PFSK-1 (cell line): ENCODE data around the gene NELFCD.

Experiments used
- FOXP2 ChIP-seq: optimal IDR thresholded peaks from 2 replicates; pipeline ENCODE3; 2011; ENCODE audit warnings: borderline replicate concordance, control low read depth, inconsistent platforms; ENCODE audit not compliant: insufficient read depth; ENCODE audit errors: extremely low read length, extremely low read depth
- POLR2AphosphoS5 ChIP-seq: IDR thresholded peaks from 2 replicates; pipeline ENCODE4 v1.6.1; 2012; ENCODE audit warnings: low read depth, mild to moderate bottlenecking, control low read depth, low read length, moderate library complexity
- SIN3A ChIP-seq: IDR thresholded peaks from 2 replicates; pipeline ENCODE4 v1.6.1; 2012; ENCODE audit warnings: mild to moderate bottlenecking, low read length, moderate library complexity, borderline replicate concordance; ENCODE audit not compliant: insufficient read depth
- TAF1 ChIP-seq: IDR thresholded peaks from 2 replicates; pipeline ENCODE4 v1.6.1; 2012; ENCODE audit warnings: low read length, control low read depth, borderline replicate concordance; ENCODE audit not compliant: insufficient read depth
- TF ChIP-seq, protein P1 (sequence below), 2 experiments: IDR thresholded peaks; 2 replicates each; pipeline versions ENCODE4 v1.6.1 to v1.8.0; 2011 to 2012; ENCODE audit warnings: low read depth in 2 of 2, low read length in 2 of 2, control low read depth in 1 of 2, inconsistent platforms in 1 of 2, mild to moderate bottlenecking in 1 of 2, moderate library complexity in 1 of 2; ENCODE audit not compliant: insufficient read depth in 1 of 2

DNA sequence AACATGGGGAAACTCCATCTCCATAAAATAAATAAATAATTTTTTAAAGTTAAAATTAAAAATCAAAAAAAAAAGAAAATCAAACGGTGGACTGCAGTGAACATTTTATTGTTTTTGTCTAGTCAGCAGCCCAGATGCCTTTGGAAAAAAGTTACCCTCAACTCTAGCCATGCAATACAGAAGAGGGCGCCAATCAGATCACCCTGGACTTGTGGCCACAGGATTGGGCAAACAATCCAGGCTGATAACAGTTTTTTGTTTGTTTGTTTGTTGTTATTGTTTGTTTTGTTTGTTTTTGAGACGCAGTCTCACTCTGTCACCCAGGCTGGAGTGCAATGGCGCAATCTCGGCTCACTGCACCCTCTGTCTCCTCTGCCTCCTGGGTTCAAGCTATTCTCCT lies 30.5 kb upstream of the NELFCD start:
- no peak for TF ChIP-seq SIN3A
- TF ChIP-seq POLR2AphosphoS5, result no peak
- TF ChIP-seq TAF1, result no peak
- TF ChIP-seq, protein P1, sequence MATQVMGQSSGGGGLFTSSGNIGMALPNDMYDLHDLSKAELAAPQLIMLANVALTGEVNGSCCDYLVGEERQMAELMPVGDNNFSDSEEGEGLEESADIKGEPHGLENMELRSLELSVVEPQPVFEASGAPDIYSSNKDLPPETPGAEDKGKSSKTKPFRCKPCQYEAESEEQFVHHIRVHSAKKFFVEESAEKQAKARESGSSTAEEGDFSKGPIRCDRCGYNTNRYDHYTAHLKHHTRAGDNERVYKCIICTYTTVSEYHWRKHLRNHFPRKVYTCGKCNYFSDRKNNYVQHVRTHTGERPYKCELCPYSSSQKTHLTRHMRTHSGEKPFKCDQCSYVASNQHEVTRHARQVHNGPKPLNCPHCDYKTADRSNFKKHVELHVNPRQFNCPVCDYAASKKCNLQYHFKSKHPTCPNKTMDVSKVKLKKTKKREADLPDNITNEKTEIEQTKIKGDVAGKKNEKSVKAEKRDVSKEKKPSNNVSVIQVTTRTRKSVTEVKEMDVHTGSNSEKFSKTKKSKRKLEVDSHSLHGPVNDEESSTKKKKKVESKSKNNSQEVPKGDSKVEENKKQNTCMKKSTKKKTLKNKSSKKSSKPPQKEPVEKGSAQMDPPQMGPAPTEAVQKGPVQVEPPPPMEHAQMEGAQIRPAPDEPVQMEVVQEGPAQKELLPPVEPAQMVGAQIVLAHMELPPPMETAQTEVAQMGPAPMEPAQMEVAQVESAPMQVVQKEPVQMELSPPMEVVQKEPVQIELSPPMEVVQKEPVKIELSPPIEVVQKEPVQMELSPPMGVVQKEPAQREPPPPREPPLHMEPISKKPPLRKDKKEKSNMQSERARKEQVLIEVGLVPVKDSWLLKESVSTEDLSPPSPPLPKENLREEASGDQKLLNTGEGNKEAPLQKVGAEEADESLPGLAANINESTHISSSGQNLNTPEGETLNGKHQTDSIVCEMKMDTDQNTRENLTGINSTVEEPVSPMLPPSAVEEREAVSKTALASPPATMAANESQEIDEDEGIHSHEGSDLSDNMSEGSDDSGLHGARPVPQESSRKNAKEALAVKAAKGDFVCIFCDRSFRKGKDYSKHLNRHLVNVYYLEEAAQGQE (IDR thresholded peaks at IDR 0.05; ENCODE audit: insufficient read depth in 1 of 2, low read depth in 2 of 2, low read length in 2 of 2), result no peak
- TF ChIP-seq FOXP2, result no peak
